ENCODE data around the gene ATG7. TPM values are rescaled to one million over a fixed set of nuclear protein-coding genes. Genes with fewer than 3 reads are reported as not detected.

ATG7 gene
- total and polyA plus RNA-seq, 2 experiments from 2014 or later = 22.2 to 22.9 TPM

GRCh38 chr3:11306817-11307589 is 34.8 kb downstream of the ATG7 start:
- DNase-seq (ENCODE audit: low read depth in 1 of 2, low spot score in 1 of 2) = peak; percentile 26 to 66
- H3K36me3 ChIP-seq = peaks cover 9% of the 10 kb centered on the region
- no peak overlapping the region for H3K27ac ChIP-seq
- H3K4me3 ChIP-seq = no peak overlapping the region
- H3K27me3 ChIP-seq = no peaks in the 10 kb centered on the region
- no peaks in the 10 kb centered on the region for H3K4me1 ChIP-seq (ENCODE audit: low read depth)
- TF ChIP-seq, protein P1, sequence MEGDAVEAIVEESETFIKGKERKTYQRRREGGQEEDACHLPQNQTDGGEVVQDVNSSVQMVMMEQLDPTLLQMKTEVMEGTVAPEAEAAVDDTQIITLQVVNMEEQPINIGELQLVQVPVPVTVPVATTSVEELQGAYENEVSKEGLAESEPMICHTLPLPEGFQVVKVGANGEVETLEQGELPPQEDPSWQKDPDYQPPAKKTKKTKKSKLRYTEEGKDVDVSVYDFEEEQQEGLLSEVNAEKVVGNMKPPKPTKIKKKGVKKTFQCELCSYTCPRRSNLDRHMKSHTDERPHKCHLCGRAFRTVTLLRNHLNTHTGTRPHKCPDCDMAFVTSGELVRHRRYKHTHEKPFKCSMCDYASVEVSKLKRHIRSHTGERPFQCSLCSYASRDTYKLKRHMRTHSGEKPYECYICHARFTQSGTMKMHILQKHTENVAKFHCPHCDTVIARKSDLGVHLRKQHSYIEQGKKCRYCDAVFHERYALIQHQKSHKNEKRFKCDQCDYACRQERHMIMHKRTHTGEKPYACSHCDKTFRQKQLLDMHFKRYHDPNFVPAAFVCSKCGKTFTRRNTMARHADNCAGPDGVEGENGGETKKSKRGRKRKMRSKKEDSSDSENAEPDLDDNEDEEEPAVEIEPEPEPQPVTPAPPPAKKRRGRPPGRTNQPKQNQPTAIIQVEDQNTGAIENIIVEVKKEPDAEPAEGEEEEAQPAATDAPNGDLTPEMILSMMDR (IDR thresholded peaks at IDR 0.05; ENCODE audit: low read depth, low read length) = no peak
- no peaks in the 10 kb centered on the region for H3K9me3 ChIP-seq (ENCODE audit: low read depth)

GRCh38 chr3:11307830-11308432 is 35.7 kb downstream of the ATG7 start:
- no peak for DNase-seq (ENCODE audit: low read depth in 1 of 2, low spot score in 1 of 2)
- Histone ChIP-seq H3K9me3 (ENCODE audit: low read depth) (no peaks in the 10 kb centered on the region), H3K27ac (no peak overlapping the region), H3K4me3 (no peak overlapping the region), H3K27me3 (no peaks in the 10 kb centered on the region), H3K4me1 (ENCODE audit: low read depth) (no peaks in the 10 kb centered on the region), H3K36me3 (peaks cover 9% of the 10 kb centered on the region)
- TF ChIP-seq, protein P1 (IDR thresholded peaks at IDR 0.05; ENCODE audit: low read depth, low read length) = no peak

DNA sequence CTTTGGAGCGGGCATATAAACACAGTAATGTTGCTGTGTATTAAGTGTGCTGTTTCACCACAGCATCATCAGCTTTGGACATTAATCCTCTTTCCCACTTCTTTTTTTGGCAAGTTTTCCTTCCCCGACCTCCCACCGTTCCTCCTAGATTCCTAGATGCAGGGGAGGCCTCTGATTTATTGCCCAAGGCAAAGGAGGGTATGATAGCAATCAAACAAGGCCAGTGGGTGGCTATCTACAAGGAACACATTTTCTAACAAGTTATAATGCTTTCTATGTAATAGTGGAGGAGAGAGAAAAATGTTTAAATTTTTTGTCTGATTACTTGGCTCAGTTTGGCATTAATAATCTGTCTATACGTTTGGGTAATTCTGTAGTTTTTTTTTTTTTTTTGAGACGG is 38.1 kb downstream of the ATG7 start:
- Histone ChIP-seq H3K27ac (no peak overlapping the region), H3K36me3 (peaks cover 9% of the 10 kb centered on the region), H3K4me3 (no peak overlapping the region), H3K4me1 (ENCODE audit: low read depth) (no peaks in the 10 kb centered on the region), H3K27me3 (no peaks in the 10 kb centered on the region), H3K9me3 (ENCODE audit: low read depth) (no peaks in the 10 kb centered on the region)
- TF ChIP-seq, protein P1 (IDR thresholded peaks at IDR 0.05; ENCODE audit: low read depth, low read length) = no peak
- no peak for DNase-seq (ENCODE audit: low read depth in 1 of 2, low spot score in 1 of 2)

DNA sequence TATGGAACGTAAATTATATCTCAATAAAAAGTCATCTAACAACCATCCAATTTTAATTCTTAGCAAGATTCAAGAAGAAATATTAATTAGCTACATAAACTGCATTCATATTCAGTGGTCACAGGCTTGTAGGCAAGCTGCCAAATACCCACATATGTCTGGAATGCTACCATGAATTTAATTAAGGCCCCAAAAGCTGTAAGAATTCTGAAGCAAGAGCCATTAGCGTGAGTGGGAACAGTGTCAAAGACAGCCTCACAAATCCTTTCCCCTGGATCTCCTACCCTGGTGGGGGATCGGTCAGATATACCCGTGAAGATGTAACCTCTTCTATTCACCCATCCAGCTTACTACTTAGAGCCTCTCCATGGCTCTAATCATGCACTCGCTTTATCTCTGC is 40.0 kb downstream of the ATG7 start:
- Histone ChIP-seq H3K4me1 (ENCODE audit: low read depth) (no peaks in the 10 kb centered on the region), H3K27ac (no peak overlapping the region), H3K27me3 (no peaks in the 10 kb centered on the region), H3K9me3 (ENCODE audit: low read depth) (no peaks in the 10 kb centered on the region), H3K4me3 (no peak overlapping the region), H3K36me3 (peaks cover 9% of the 10 kb centered on the region)
- DNase-seq (ENCODE audit: low read depth in 1 of 2, low spot score in 1 of 2) = peak in 1 of 2 donors; percentile 36
- TF ChIP-seq, protein P1 (IDR thresholded peaks at IDR 0.05; ENCODE audit: low read depth, low read length) = no peak

GRCh38 chr3:11317300-11317699 is 45.1 kb downstream of the ATG7 start:
- H3K36me3 ChIP-seq = peaks cover 4% of the 10 kb centered on the region

More at GRCh38 chr3:11317300-11317699, 45.1 kb downstream of the ATG7 start:
- no peaks in the 10 kb centered on the region for H3K9me3 ChIP-seq (ENCODE audit: low read depth)
- H3K27ac ChIP-seq = no peak overlapping the region
- H3K27me3 ChIP-seq = no peaks in the 10 kb centered on the region
- TF ChIP-seq, protein P1 (IDR thresholded peaks at IDR 0.05; ENCODE audit: low read depth, low read length) = no peak
- no peak for DNase-seq (ENCODE audit: low read depth in 1 of 2, low spot score in 1 of 2)
- no peaks in the 10 kb centered on the region for H3K4me1 ChIP-seq (ENCODE audit: low read depth)
- no peak overlapping the region for H3K4me3 ChIP-seq

Measured in cardiac muscle cell (in vitro differentiated cells and primary cell).